Measurements from ENCODE around the gene CX3CR1. TPM values are rescaled to one million over a fixed set of nuclear protein-coding genes. Genes with fewer than 3 reads are reported as not detected.

CX3CR1 gene
- total RNA-seq, 1 experiment from 2014 or later: not detected

DNA sequence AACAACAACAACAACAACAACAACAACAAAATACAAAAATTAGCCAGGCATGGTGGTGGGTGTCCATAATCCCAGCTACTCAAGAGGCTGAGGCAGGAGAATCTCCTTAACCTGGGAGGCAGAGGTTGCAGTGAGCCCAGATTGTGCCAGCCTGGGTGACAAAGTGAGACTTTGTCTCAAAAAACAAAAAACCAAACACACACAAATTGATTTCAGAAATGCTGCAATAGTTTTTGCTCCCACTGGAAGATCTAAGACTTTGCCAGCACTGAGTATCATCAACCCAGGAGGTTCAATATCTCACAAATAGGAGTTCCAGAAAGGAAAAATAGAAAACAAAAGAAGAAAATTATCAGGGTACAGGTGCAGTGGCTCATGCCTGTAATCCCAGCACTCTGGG, 33.5 kb upstream of the CX3CR1 start:
- H3K27me3 ChIP-seq (replicated peaks): no peaks in the 10 kb centered on the region
- no peaks in the 10 kb centered on the region for H3K4me1 ChIP-seq (replicated peaks)
- H3K4me3 ChIP-seq: no peak overlapping the region
- DNase-seq (ENCODE audit: low read depth in 1 of 2, low spot score in 2 of 2): no peak
- no peaks in the 10 kb centered on the region for H3K9me3 ChIP-seq (replicated peaks)
- no peak overlapping the region for H3K27ac ChIP-seq
- no peaks in the 10 kb centered on the region for H3K36me3 ChIP-seq

DNA sequence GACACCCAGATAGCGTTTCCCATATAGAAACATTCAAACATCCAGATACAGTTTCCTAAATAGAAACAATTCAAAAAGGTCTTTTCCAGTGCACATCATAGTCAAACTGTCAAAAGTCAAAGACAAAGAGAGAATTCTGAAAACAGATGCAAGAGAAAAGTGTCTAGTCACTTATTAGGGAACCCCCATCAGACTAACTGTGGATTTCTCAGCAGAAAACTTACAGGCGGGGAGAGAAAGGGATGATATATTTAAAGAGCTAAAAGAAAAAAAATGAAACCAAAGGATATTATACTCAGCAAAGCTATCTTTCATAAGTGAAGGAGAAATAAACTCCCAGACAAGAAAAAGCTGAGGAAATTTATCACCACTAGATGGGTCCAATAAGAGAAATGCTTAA, 22.3 kb upstream of the CX3CR1 start:
- H3K27ac ChIP-seq: no peak overlapping the region

DNA sequence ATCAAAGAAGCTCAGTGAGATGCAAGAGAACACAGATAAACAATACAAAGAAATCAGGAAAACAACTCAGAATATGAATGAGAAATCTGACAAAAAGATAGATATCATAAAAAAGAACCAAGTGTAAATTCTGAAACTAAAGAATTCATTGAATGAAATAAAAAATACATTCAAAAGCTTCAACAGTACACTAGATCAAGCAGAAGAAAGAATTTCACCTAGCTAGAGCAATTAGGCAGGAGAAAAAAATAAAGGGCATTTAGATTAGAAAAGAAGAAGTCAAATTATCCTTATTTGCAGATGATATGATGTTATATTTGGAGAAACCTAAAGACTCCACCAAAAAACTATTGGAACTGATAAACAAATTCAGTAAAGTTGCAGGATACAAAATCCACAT, 19.4 kb upstream of the CX3CR1 start:
- Histone ChIP-seq H3K27me3 (replicated peaks) (no peaks in the 10 kb centered on the region), H3K27ac (no peak overlapping the region)
- no peak for DNase-seq (ENCODE audit: low read depth in 1 of 2, low spot score in 2 of 2)

More for the DNA sequence above, 22.3 kb upstream of the CX3CR1 start:
- H3K27me3 ChIP-seq (replicated peaks): no peaks in the 10 kb centered on the region
- H3K36me3 ChIP-seq: no peaks in the 10 kb centered on the region
- DNase-seq (ENCODE audit: low read depth in 1 of 2, low spot score in 2 of 2): no peak
- no peak overlapping the region for H3K4me3 ChIP-seq
- H3K4me1 ChIP-seq (replicated peaks): no peaks in the 10 kb centered on the region
- H3K9me3 ChIP-seq (replicated peaks): no peaks in the 10 kb centered on the region

DNA sequence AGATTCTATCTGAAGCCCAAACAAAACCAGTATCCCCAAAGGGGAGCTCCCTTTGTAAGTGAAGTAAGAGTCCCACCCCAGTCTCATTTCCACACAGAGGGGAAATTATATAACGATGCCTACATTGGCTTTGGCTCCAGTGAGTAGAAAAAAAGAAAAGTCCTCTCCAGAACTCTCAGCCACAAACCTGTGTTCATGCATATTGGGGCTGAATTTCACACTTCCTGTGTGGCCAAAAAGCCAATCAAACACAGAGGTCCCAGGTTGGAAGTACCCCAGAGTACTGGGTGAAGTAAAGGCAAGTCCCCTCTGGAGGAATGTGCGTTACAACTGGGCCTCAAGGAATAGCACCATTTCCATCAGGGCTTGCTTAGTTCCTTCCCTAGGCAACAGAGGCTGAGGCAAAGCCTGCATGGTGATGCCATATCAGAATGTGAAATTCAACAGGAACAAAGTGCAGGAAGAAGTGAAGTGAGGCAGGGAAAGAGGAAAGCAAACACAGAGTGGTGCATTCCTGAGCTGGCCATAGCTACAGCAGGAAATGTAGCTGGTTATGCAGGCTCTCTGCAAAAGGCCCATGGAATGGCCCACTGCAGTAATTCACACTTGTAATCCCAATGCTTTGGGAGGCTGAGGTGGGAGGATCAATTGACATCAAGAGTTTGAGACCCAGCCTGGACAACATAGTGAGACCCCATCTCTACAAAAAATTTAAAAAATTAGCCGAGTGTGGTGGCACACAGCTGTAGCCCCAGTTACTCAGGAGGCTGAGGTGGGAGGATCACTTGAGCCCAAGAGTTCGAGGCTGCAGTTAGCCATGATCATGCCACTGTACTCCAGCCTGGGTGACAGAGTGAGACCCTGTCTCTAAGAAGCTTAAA, 16.6 kb upstream of the CX3CR1 start:
- Histone ChIP-seq H3K27me3 (replicated peaks) (no peaks in the 10 kb centered on the region), H3K9me3 (replicated peaks) (no peaks in the 10 kb centered on the region), H3K4me3 (no peak overlapping the region), H3K27ac (no peak overlapping the region), H3K36me3 (no peaks in the 10 kb centered on the region), H3K4me1 (replicated peaks) (no peaks in the 10 kb centered on the region)
- DNase-seq (ENCODE audit: low read depth in 1 of 2, low spot score in 2 of 2): no peak

More for the DNA sequence above, 19.4 kb upstream of the CX3CR1 start:
- Histone ChIP-seq H3K9me3 (replicated peaks) (no peaks in the 10 kb centered on the region), H3K36me3 (no peaks in the 10 kb centered on the region), H3K4me3 (no peak overlapping the region), H3K4me1 (replicated peaks) (no peaks in the 10 kb centered on the region)

DNA sequence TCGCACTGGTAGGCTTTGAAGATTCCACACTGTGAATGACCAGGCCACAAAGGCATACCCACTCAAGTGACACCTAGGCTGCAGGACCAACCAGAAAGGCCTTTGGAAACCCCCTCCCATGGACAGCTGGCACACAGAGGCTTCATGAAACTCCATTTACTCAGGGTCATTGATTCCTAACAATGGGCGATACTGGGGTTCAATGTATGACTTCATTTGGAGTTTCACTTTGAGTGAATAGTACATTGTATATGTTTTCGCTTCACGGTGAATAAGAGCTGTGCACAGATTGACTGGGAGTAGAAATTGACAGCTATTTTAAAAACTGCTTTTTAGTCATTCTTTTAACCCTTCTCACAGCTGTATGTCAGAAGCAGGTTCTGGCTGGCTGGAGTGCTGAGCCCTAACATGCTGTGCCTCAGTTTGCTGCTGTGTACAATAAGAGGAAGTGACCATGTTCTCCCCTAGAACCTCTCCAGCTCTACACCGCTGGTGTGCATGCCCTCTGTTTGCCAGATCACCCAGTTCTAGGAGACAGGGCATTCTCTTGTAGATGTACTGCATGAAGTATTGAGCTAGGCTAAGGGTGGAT, 15.4 kb upstream of the CX3CR1 start:
- Histone ChIP-seq H3K27ac (no peak overlapping the region), H3K4me3 (no peak overlapping the region), H3K4me1 (replicated peaks) (peaks cover 4% of the 10 kb centered on the region), H3K9me3 (replicated peaks) (no peaks in the 10 kb centered on the region), H3K36me3 (no peaks in the 10 kb centered on the region), H3K27me3 (replicated peaks) (no peaks in the 10 kb centered on the region)
- DNase-seq (ENCODE audit: low read depth in 1 of 2, low spot score in 2 of 2): no peak

DNA sequence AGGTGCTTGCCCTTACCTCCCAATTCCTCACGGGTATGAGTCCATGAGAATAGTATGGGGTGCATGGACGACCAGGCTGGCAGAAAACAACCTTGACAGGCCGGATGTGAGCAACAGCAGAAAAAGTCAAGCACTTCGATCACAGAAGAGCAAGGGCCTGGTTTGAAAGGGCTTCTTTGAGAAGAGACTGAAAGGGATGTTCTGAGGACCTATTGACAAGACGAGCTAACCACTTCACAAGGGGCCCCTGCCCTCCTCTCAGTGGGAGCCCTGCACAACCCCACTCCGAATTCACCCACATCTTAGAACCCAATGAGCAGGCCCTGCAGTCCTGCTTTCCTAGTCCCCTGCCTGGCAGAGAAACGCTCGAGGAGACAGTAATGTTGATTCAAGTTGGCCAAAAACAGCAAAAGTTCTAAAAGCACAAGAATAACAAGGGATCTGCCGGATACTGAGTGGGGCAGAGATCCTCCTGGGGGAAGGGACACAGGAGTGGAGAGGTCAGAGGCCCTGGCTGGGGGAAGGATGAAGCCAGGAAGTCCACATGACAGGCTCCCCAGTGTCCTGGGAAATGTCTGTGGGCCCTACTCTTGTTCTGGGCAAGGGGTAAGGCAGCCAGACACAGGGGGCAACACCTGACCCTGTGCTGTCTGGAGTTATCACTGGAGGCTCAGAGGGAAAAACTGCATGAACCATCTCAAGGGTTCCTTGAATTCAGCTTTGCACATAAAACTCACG, 14.8 kb upstream of the CX3CR1 start:
- Histone ChIP-seq H3K4me1 (replicated peaks) (peaks cover 10% of the 10 kb centered on the region), H3K36me3 (no peaks in the 10 kb centered on the region), H3K27me3 (replicated peaks) (no peaks in the 10 kb centered on the region), H3K27ac (no peak overlapping the region), H3K4me3 (no peak overlapping the region), H3K9me3 (replicated peaks) (no peaks in the 10 kb centered on the region)
- no peak for DNase-seq (ENCODE audit: low read depth in 1 of 2, low spot score in 2 of 2)

DNA sequence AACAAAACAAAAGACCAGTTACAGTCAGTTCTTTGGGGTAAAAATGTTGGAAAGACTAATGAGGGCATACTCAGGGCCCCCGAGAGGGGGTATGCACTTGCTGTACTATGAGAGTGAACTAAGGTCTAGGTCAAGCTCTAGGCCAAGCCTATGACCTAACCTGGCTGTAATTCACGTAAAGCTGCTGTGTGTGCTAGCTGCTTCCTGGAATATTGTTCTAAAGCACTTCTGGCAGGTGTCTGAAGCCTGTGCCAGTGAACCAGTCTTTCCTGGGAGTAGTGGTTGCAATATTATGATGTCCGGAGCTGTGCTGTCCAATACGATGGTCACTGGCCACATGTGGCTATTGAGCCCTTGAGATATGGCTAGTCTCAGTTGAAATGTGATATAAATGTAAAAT, 13.1 kb upstream of the CX3CR1 start:
- H3K4me1 ChIP-seq (replicated peaks): peaks cover 10% of the 10 kb centered on the region
- no peak for DNase-seq (ENCODE audit: low read depth in 1 of 2, low spot score in 2 of 2)
- no peaks in the 10 kb centered on the region for H3K27me3 ChIP-seq (replicated peaks)
- H3K36me3 ChIP-seq: no peaks in the 10 kb centered on the region
- no peaks in the 10 kb centered on the region for H3K9me3 ChIP-seq (replicated peaks)
- H3K27ac ChIP-seq: no peak overlapping the region
- no peak overlapping the region for H3K4me3 ChIP-seq

DNA sequence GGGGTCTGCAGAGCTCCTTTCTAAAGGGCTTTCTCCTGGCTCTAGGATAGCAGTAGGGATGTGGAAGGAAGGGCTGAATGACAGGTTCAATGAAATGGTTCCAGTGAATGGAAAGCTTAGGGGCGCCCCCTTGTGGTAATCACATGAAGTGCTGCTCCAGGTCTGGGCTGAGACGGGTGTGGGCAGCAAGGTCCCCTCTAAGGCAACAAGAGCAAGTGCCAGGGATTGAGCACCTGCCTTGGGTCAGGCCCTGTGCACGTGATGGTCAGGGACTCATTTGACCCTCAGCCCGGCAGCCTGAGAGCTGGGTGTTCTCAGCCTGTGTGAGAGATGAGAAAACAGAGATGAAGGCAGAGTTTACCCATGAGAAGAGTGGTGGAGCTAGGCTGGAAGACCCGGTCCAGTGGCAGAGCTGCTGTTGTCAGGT, 12.1 kb upstream of the CX3CR1 start:
- Histone ChIP-seq H3K27me3 (replicated peaks) (no peaks in the 10 kb centered on the region), H3K36me3 (no peaks in the 10 kb centered on the region), H3K27ac (no peak overlapping the region), H3K4me1 (replicated peaks) (peaks cover 10% of the 10 kb centered on the region), H3K4me3 (no peak overlapping the region), H3K9me3 (replicated peaks) (no peaks in the 10 kb centered on the region)
- peak; percentile 46 to 56 for DNase-seq (ENCODE audit: low read depth in 1 of 2, low spot score in 2 of 2)

DNA sequence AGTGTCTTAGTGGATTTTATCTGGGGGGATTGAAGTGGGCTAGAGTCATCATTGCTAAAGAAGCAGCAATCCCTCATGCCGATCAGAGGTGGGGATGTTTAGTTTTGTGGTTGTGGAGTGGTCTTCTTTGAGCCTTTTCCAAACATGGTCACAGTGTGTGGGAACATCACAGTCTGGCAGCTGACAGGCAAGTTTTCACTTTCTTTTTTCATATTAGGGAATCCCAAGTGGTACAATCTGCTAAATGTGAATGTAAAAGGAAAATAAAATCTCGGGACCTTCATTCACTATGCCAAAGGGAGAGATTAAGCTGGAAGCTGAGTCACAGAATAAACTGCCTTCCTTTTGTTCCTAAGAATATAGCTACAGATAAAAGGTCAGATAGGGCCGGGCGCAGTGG, 10.4 kb upstream of the CX3CR1 start:
- Histone ChIP-seq H3K36me3 (no peaks in the 10 kb centered on the region), H3K4me3 (no peak overlapping the region), H3K27me3 (replicated peaks) (no peaks in the 10 kb centered on the region), H3K27ac (peak overlapping the region; percentile 38; the same call in 1 of the 2 replicates), H3K9me3 (replicated peaks) (no peaks in the 10 kb centered on the region), H3K4me1 (replicated peaks) (peaks cover 10% of the 10 kb centered on the region)
- peak in 1 of 2 experiments; percentile 29 for DNase-seq (ENCODE audit: low read depth in 1 of 2, low spot score in 2 of 2)

DNA sequence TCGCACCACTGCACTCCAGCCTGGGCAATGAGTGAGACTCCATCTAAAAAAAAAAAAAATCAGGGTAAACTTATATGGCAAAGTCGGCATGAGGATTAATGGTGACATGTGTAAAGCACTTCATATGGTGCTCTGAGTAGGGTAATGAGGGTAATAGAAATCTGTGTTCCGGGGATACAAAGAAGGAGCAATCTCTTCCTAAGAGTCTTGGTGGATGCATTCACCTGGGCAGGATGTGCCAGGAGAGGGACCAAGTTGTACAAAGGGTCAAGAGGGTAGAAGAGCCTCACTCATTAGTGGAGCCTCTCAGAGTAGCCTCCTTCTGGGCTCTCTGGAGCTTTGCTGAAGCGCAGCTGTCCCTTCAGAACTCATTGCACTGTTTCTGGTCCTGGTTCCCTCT, 9.3 kb upstream of the CX3CR1 start:
- peaks cover 10% of the 10 kb centered on the region for H3K4me1 ChIP-seq (replicated peaks)
- H3K27ac ChIP-seq: no peak overlapping the region
- H3K4me3 ChIP-seq: no peak overlapping the region
- H3K36me3 ChIP-seq: no peaks in the 10 kb centered on the region
- H3K27me3 ChIP-seq (replicated peaks): no peaks in the 10 kb centered on the region
- no peaks in the 10 kb centered on the region for H3K9me3 ChIP-seq (replicated peaks)
- DNase-seq (ENCODE audit: low read depth in 1 of 2, low spot score in 2 of 2): no peak

DNA sequence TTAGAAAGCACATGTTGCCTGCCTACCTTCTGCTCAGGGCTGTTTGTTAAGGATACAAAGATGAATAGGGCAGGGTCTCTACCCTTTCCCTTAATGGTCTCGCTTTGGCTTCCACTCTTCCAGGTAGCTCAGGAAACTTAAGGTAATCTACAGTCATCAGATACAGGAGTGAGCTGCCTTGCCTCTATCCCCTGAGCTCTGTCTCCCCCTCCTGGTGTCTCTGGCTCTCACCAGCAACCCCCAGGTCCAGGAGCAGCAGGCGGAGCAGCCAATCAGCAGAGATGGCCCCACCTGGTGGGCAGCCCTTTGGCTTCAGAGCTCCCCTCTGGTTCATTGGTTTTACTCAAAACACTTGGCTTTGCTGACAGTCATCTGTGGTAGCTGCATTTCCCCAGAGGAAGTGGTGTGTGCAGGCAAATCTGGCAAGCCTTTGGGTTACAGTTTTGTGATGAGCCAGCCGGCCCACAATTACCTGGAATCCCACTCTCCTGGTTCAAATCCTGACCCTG, 8.5 kb upstream of the CX3CR1 start:
- no peaks in the 10 kb centered on the region for H3K9me3 ChIP-seq (replicated peaks)
- H3K36me3 ChIP-seq: no peaks in the 10 kb centered on the region
- peaks cover 10% of the 10 kb centered on the region for H3K4me1 ChIP-seq (replicated peaks)
- no peak overlapping the region for H3K4me3 ChIP-seq
- peak; percentile 42 to 69 for DNase-seq (ENCODE audit: low read depth in 1 of 2, low spot score in 2 of 2)
- no peak overlapping the region for H3K27ac ChIP-seq
- no peaks in the 10 kb centered on the region for H3K27me3 ChIP-seq (replicated peaks)

DNA sequence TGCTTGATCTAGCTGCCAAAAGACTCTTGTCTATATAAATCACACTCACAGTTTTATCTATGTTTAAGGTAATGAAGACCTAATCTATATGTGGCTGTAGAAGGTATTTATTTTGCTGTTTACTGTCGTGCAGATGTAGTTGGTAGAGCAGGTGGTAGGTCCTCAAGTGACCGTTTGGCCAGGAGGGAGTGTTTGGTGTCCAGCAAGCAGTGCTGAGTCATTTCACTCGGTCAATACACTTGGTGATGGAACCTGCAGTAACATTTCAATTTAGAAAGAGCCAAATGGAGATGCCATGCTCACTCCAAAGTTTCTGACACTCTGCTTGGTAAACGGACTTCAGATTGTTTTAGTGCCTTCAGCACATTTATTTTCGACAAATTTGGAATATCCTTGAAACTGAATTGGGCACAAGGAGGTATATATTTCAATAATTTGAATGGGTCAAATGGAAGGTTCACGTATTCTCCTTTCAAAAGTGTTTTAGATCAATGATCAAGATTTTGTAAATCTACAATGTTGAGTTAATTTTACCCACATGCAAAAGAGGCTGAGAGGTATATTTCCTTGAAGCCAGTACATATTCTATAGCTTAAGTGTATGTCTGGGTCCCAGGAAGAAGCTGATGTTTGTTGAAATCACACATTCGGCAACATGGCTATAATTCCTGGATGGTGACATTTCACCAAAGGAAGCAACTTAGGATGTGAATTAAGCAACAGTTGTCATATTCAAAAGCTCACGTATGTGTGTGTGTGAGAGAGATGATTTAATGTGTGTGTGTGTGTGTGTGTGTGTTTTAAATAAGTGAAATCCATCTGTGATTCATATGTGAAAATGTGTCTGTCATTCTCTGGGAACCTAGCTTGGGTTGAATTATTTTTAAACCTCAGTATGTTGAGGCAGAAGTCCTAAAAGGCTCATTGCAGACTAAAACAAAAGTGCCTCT, 7.7 kb upstream of the CX3CR1 start:
- peaks cover 10% of the 10 kb centered on the region for H3K4me1 ChIP-seq (replicated peaks)
- H3K36me3 ChIP-seq: no peaks in the 10 kb centered on the region
- no peak overlapping the region for H3K4me3 ChIP-seq
- no peak for DNase-seq (ENCODE audit: low read depth in 1 of 2, low spot score in 2 of 2)
- H3K27ac ChIP-seq: no peak overlapping the region
- no peaks in the 10 kb centered on the region for H3K9me3 ChIP-seq (replicated peaks)
- H3K27me3 ChIP-seq (replicated peaks): no peaks in the 10 kb centered on the region

DNA sequence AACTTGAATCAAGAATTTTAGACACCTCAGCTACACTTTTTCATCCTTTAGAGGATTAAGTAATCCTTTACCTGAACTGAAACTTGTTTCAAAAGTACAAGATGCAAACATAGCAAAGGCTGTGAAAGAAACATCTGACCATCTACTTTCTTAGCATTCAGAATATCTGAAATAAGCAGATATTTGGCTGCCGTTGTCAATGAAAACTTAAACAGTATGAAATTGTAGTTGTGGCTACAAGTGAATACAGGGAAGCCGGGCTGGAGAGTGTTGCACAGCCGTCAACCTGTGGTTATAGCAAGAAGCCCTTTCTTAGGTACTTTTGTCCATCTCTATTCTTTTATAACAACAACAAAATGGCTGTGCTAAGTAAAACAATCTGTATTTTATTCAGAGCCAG, 6.9 kb upstream of the CX3CR1 start:
- Histone ChIP-seq H3K9me3 (replicated peaks) (no peaks in the 10 kb centered on the region), H3K36me3 (no peaks in the 10 kb centered on the region), H3K27ac (no peak overlapping the region), H3K4me3 (no peak overlapping the region), H3K4me1 (replicated peaks) (peaks cover 10% of the 10 kb centered on the region), H3K27me3 (replicated peaks) (no peaks in the 10 kb centered on the region)
- DNase-seq (ENCODE audit: low read depth in 1 of 2, low spot score in 2 of 2): no peak

Measured in SJSA1 (cell line).